HepG2 (cell line): Measurements from ENCODE around the gene CAND1.

Source experiments
- CBX1 ChIP-seq: IDR thresholded peaks from one replicate; pipeline ENCODE4 v1.6.1; 2016; ENCODE audit warnings: antibody characterized with exemption, low read depth
- DR1 ChIP-seq: sonication (generic); formaldehyde crosslinking; IDR thresholded peaks from 2 replicates; pipeline ENCODE4 v1.8.0; 2021; ENCODE audit warnings: mild to moderate bottlenecking, missing genetic modification reagents, inconsistent platforms
- GLI4 ChIP-seq: sonication (generic); formaldehyde crosslinking; IDR thresholded peaks from 2 replicates; pipeline ENCODE4 v1.5.1; 2020; ENCODE audit warnings: missing genetic modification reagents, mild to moderate bottlenecking, moderate library complexity, borderline replicate concordance
- HDAC2 ChIP-seq: sonication (generic); formaldehyde crosslinking; IDR thresholded peaks from 2 replicates; pipeline ENCODE4 v1.4.0; 2020; ENCODE audit warnings: missing genetic modification reagents
- SYNCRIP ChIP-seq: fragments of 200-400 bp; formaldehyde crosslinking; IDR thresholded peaks from 2 replicates; pipeline ENCODE4 v1.6.1; 2018; ENCODE audit warnings: mild to moderate bottlenecking, low read depth, low read length; ENCODE audit not compliant: insufficient read depth
- ZNF609 ChIP-seq: sonication (generic); formaldehyde crosslinking; IDR thresholded peaks from 2 replicates; pipeline ENCODE4 v1.4.0; 2020; ENCODE audit warnings: mild to moderate bottlenecking, missing genetic modification reagents, borderline replicate concordance
- ZNF776 ChIP-seq: sonication (generic); formaldehyde crosslinking; IDR thresholded peaks from 2 replicates; pipeline ENCODE4 v1.4.0; 2020; ENCODE audit warnings: mild to moderate bottlenecking, missing genetic modification reagents
- TF ChIP-seq, protein P1 (sequence below): sonication (generic); formaldehyde crosslinking; IDR thresholded peaks from 2 replicates; pipeline ENCODE4 v1.5.0; 2020; ENCODE audit warnings: mild to moderate bottlenecking, missing genetic modification reagents, moderate library complexity

GRCh38 chr12:67306712-67307111 lies 37.6 kb downstream of the CAND1 start:
- TF ChIP-seq ZNF776 (CRISPR knock-in tag): no peak
- TF ChIP-seq SYNCRIP: no peak
- no peak for TF ChIP-seq CBX1
- no peak for TF ChIP-seq HDAC2 (CRISPR knock-in tag)
- no peak for TF ChIP-seq ZNF609 (CRISPR knock-in tag)
- no peak for TF ChIP-seq DR1 (CRISPR knock-in tag)
- TF ChIP-seq, protein P1, sequence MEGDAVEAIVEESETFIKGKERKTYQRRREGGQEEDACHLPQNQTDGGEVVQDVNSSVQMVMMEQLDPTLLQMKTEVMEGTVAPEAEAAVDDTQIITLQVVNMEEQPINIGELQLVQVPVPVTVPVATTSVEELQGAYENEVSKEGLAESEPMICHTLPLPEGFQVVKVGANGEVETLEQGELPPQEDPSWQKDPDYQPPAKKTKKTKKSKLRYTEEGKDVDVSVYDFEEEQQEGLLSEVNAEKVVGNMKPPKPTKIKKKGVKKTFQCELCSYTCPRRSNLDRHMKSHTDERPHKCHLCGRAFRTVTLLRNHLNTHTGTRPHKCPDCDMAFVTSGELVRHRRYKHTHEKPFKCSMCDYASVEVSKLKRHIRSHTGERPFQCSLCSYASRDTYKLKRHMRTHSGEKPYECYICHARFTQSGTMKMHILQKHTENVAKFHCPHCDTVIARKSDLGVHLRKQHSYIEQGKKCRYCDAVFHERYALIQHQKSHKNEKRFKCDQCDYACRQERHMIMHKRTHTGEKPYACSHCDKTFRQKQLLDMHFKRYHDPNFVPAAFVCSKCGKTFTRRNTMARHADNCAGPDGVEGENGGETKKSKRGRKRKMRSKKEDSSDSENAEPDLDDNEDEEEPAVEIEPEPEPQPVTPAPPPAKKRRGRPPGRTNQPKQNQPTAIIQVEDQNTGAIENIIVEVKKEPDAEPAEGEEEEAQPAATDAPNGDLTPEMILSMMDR (CRISPR knock-in tag): no peak
- TF ChIP-seq GLI4 (CRISPR knock-in tag): no peak
